Measurements from ENCODE around the gene HOXD9. TPM values are rescaled to one million over a fixed set of nuclear protein-coding genes. Genes with fewer than 3 reads are reported as not detected.

HOXD9 gene
- polyA plus RNA-seq = 1 to 10 TPM in 1 of 2 donors, under 1 TPM in 1; 0.99 to 2.4 TPM

DNA sequence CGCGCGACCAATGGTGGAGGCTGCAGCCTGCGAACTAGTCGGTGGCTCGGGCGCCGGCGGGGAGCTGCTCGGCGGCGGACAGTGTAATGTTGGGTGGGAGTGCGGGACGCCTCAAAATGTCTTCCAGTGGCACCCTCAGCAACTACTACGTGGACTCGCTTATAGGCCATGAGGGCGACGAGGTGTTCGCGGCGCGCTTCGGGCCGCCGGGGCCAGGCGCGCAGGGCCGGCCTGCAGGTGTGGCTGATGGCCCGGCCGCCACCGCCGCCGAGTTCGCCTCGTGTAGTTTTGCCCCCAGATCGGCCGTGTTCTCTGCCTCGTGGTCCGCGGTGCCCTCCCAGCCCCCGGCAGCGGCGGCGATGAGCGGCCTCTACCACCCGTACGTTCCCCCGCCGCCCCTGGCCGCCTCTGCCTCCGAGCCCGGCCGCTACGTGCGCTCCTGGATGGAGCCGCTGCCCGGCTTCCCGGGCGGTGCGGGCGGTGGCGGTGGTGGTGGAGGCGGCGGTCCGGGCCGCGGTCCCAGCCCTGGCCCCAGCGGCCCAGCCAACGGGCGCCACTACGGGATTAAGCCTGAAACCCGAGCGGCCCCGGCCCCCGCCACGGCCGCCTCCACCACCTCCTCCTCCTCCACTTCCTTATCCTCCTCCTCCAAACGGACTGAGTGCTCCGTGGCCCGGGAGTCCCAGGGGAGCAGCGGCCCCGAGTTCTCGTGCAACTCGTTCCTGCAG lies at the start of gene HOXD9:
Gene HOXD9 (plus strand): TSS at position 37 of the 728 bp plus-strand sequence. CDS start 50 bp downstream, at position 87.
- Histone ChIP-seq H3K4me3 (ENCODE audit: low read depth in 1 of 2, low read length in 2 of 2) (peak within 1 kb of the TSS; percentile 34 to 36), H3K9me3 (ENCODE audit: control insufficient read depth in 2 of 2, insufficient read depth in 1 of 2, low read depth in 1 of 2, low read length in 1 of 2) (peaks cover 2 to 7% of the 10 kb centered on the region in 2 donors), H3K36me3 (ENCODE audit: control insufficient read depth in 2 of 2, insufficient read depth in 2 of 2, low read length in 1 of 2) (no peaks in the 10 kb centered on the region), H3K27ac (ENCODE audit: low read depth in 2 of 2, low read length in 1 of 2) (peak within 1 kb of the TSS; percentile 17 to 22), H3K27me3 (ENCODE audit: control insufficient read depth in 1 of 2, insufficient read depth in 2 of 2, low read length in 2 of 2) (peaks cover 15 to 65% of the 10 kb centered on the region in 2 donors), H3K4me1 (ENCODE audit: control insufficient read depth in 2 of 2, insufficient read depth in 2 of 2, low read length in 1 of 2) (peaks cover 0 to 6% of the 10 kb centered on the region in 2 donors)
- 3 to 7% methylated on average over 80 to 84 of the region's 84 CpGs for WGBS, 2 donors

GRCh38 chr2:176072951-176073904 lies 49.3 kb upstream of the HOXD9 start:
- Histone ChIP-seq H3K9me3 (ENCODE audit: control insufficient read depth in 2 of 2, insufficient read depth in 1 of 2, low read depth in 1 of 2, low read length in 1 of 2) (peaks cover 0 to 3% of the 10 kb centered on the region in 2 donors), H3K27ac (ENCODE audit: low read depth in 2 of 2, low read length in 1 of 2) (no peak overlapping the region), H3K36me3 (ENCODE audit: control insufficient read depth in 2 of 2, insufficient read depth in 2 of 2, low read length in 1 of 2) (no peaks in the 10 kb centered on the region), H3K27me3 (ENCODE audit: control insufficient read depth in 1 of 2, insufficient read depth in 2 of 2, low read length in 2 of 2) (peaks cover 28 to 65% of the 10 kb centered on the region in 2 donors), H3K4me3 (ENCODE audit: low read depth in 1 of 2, low read length in 2 of 2) (no peak overlapping the region), H3K4me1 (ENCODE audit: control insufficient read depth in 2 of 2, insufficient read depth in 2 of 2, low read length in 1 of 2) (peaks cover 0 to 3% of the 10 kb centered on the region in 2 donors)
- 6 to 9% methylated on average over 29 of the region's 29 CpGs for WGBS, 2 donors

DNA sequence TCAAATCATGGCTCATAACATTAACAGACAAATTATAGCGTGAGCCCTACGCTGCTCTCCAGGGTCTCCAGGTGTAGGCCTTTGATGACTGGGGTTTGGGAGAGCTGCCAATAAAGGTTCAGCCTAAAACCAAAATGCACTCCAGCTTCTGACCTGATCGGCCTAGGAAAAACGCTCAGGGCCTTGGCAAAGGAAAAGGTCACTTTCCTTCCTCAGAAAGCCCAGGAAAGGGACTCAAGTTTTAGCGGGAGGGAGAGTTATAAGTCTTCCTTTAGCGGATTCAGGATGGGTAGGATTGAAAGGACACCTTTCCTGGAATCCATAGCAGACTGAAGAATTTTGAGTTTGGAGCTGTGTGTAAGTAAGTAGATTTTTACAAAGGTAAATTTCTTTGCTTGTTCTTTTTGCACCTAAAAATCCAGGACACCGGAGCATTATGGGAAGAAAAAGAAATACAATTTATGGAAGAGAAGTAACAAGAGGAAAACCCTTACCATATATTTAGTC lies 47.5 kb upstream of the HOXD9 start:
- Histone ChIP-seq H3K4me3 (ENCODE audit: low read depth in 1 of 2, low read length in 2 of 2) (no peak overlapping the region), H3K27me3 (ENCODE audit: control insufficient read depth in 1 of 2, insufficient read depth in 2 of 2, low read length in 2 of 2) (peaks cover 21 to 62% of the 10 kb centered on the region in 2 donors), H3K9me3 (ENCODE audit: control insufficient read depth in 2 of 2, insufficient read depth in 1 of 2, low read depth in 1 of 2, low read length in 1 of 2) (peaks cover 0 to 3% of the 10 kb centered on the region in 2 donors), H3K4me1 (ENCODE audit: control insufficient read depth in 2 of 2, insufficient read depth in 2 of 2, low read length in 1 of 2) (peaks cover 0 to 4% of the 10 kb centered on the region in 2 donors), H3K36me3 (ENCODE audit: control insufficient read depth in 2 of 2, insufficient read depth in 2 of 2, low read length in 1 of 2) (no peaks in the 10 kb centered on the region), H3K27ac (ENCODE audit: low read depth in 2 of 2, low read length in 1 of 2) (no peak overlapping the region)
- 26 to 31% methylated on average over 7 of the region's 7 CpGs for WGBS, 2 donors

- Histone ChIP-seq H3K27me3 (ENCODE audit: control insufficient read depth in 1 of 2, insufficient read depth in 2 of 2, low read length in 2 of 2) (peaks cover 18 to 65% of the 10 kb centered on the region in 2 donors), H3K9me3 (ENCODE audit: control insufficient read depth in 2 of 2, insufficient read depth in 1 of 2, low read depth in 1 of 2, low read length in 1 of 2) (peaks cover 2 to 5% of the 10 kb centered on the region in 2 donors), H3K27ac (ENCODE audit: low read depth in 2 of 2, low read length in 1 of 2) (no peak overlapping the region), H3K4me3 (ENCODE audit: low read depth in 1 of 2, low read length in 2 of 2) (no peak overlapping the region), H3K36me3 (ENCODE audit: control insufficient read depth in 2 of 2, insufficient read depth in 2 of 2, low read length in 1 of 2) (no peaks in the 10 kb centered on the region), H3K4me1 (ENCODE audit: control insufficient read depth in 2 of 2, insufficient read depth in 2 of 2, low read length in 1 of 2) (peaks cover 2 to 4% of the 10 kb centered on the region in 2 donors)
- WGBS, 2 donors = 7 to 17% methylated on average over 15 of the region's 15 CpGs
Measured at GRCh38 chr2:176075481-176075880, 47.0 kb upstream of the HOXD9 start.

DNA sequence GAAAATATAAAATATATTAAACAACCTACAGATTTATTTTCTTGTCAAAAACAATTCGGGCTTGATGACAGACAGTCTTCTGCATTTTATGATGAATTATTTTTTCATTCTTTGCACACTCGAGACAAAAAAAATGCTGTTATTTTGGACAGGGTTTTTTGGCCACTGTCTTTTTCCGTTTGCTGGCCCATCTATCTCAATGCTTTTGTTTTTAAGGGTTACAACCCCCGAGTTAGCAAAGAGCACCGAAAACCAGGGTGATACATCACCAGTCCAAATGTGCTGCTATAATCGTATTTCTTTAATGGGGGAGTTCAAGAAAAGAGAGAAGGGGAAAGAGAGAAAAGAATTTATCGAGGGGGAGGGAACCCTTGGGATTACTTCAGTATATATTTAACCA lies 46.5 kb upstream of the HOXD9 start:
- H3K27ac ChIP-seq (ENCODE audit: low read depth in 2 of 2, low read length in 1 of 2) = no peak overlapping the region
- no peak overlapping the region for H3K4me3 ChIP-seq (ENCODE audit: low read depth in 1 of 2, low read length in 2 of 2)
- H3K9me3 ChIP-seq (ENCODE audit: control insufficient read depth in 2 of 2, insufficient read depth in 1 of 2, low read depth in 1 of 2, low read length in 1 of 2) = peaks cover 5 to 11% of the 10 kb centered on the region in 2 donors
- no peaks in the 10 kb centered on the region for H3K36me3 ChIP-seq (ENCODE audit: control insufficient read depth in 2 of 2, insufficient read depth in 2 of 2, low read length in 1 of 2)
- peaks cover 4 to 5% of the 10 kb centered on the region in 2 donors for H3K4me1 ChIP-seq (ENCODE audit: control insufficient read depth in 2 of 2, insufficient read depth in 2 of 2, low read length in 1 of 2)
- H3K27me3 ChIP-seq (ENCODE audit: control insufficient read depth in 1 of 2, insufficient read depth in 2 of 2, low read length in 2 of 2) = peaks cover 14 to 67% of the 10 kb centered on the region in 2 donors
- 21 to 24% methylated on average over 7 of the region's 7 CpGs for WGBS, 2 donors

DNA sequence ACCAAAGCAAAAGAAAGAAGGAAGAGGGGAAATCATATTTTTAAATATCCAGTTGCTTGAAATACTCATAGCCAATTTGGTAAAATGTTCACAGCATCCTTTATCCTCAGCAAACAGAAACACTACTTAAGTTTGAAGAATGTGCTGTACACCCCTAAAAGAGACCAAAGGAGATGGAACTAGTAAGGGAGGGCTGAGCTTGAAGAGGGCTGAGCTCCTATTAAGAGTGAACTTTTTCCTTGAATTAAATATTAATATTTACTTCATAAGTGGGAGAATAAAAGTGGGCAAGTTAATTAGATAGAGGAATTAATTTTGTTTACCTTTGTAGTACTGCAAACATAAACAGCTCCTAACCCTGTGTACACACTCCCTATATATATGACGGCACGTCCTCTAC lies 45.7 kb upstream of the HOXD9 start:
- peaks cover 12 to 70% of the 10 kb centered on the region in 2 donors for H3K27me3 ChIP-seq (ENCODE audit: control insufficient read depth in 1 of 2, insufficient read depth in 2 of 2, low read length in 2 of 2)
- peaks cover 4 to 5% of the 10 kb centered on the region in 2 donors for H3K4me1 ChIP-seq (ENCODE audit: control insufficient read depth in 2 of 2, insufficient read depth in 2 of 2, low read length in 1 of 2)
- WGBS, 2 donors = 21 to 24% methylated on average over 2 of the region's 2 CpGs
- H3K36me3 ChIP-seq (ENCODE audit: control insufficient read depth in 2 of 2, insufficient read depth in 2 of 2, low read length in 1 of 2) = no peaks in the 10 kb centered on the region
- H3K4me3 ChIP-seq (ENCODE audit: low read depth in 1 of 2, low read length in 2 of 2) = no peak overlapping the region
- no peak overlapping the region for H3K27ac ChIP-seq (ENCODE audit: low read depth in 2 of 2, low read length in 1 of 2)
- peaks cover 8 to 16% of the 10 kb centered on the region in 2 donors for H3K9me3 ChIP-seq (ENCODE audit: control insufficient read depth in 2 of 2, insufficient read depth in 1 of 2, low read depth in 1 of 2, low read length in 1 of 2)

DNA sequence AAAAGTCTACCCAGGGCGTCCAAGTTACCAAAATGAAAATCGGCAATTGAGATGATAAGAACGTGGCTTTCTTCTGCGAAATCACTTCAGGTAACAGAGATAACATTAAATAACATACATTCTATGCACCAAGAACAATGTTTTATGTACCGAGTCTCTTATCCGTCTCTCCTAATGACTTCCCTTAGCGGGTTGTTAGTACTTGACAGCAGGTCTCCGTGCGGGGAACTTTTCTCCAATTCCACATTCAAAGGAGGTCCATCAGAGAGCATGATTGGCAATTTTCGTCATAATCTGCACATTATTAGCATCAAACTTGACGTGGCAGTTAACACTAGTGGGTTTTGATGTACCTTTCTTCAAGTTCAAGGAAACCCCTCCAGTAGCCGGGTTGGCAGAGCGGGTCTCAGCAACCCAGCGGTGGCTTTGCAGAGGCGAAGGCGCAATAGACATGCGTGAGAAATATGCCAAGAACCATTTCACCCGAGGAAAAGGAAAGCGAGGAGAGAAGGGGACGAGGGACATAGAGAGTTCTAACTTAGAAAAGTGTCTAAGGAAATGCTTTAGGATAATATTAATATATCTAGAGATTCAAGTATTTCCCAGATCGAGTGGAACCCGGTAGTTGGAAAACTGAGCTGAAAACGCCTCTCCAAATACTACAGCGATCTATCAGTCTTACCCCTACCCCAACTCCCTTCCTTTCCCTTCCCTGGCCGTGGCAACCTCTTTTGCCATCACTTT lies 43.8 kb upstream of the HOXD9 start:
- Histone ChIP-seq H3K4me3 (ENCODE audit: low read depth in 1 of 2, low read length in 2 of 2) (no peak overlapping the region), H3K9me3 (ENCODE audit: control insufficient read depth in 2 of 2, insufficient read depth in 1 of 2, low read depth in 1 of 2, low read length in 1 of 2) (peaks cover 13 to 29% of the 10 kb centered on the region in 2 donors), H3K27ac (ENCODE audit: low read depth in 2 of 2, low read length in 1 of 2) (no peak overlapping the region), H3K27me3 (ENCODE audit: control insufficient read depth in 1 of 2, insufficient read depth in 2 of 2, low read length in 2 of 2) (peaks cover 9 to 76% of the 10 kb centered on the region in 2 donors), H3K36me3 (ENCODE audit: control insufficient read depth in 2 of 2, insufficient read depth in 2 of 2, low read length in 1 of 2) (no peaks in the 10 kb centered on the region), H3K4me1 (ENCODE audit: control insufficient read depth in 2 of 2, insufficient read depth in 2 of 2, low read length in 1 of 2) (peaks cover 8% of the 10 kb centered on the region in 2 donors)
- WGBS, 2 donors = 12 to 13% methylated on average over 25 of the region's 25 CpGs

- Histone ChIP-seq H3K27me3 (ENCODE audit: control insufficient read depth in 1 of 2, insufficient read depth in 2 of 2, low read length in 2 of 2) (peaks cover 5 to 74% of the 10 kb centered on the region in 2 donors), H3K4me3 (ENCODE audit: low read depth in 1 of 2, low read length in 2 of 2) (peak overlapping the region in 1 of 2 donors; percentile 35), H3K36me3 (ENCODE audit: control insufficient read depth in 2 of 2, insufficient read depth in 2 of 2, low read length in 1 of 2) (no peaks in the 10 kb centered on the region), H3K9me3 (ENCODE audit: control insufficient read depth in 2 of 2, insufficient read depth in 1 of 2, low read depth in 1 of 2, low read length in 1 of 2) (peaks cover 13 to 29% of the 10 kb centered on the region in 2 donors), H3K27ac (ENCODE audit: low read depth in 2 of 2, low read length in 1 of 2) (no peak overlapping the region), H3K4me1 (ENCODE audit: control insufficient read depth in 2 of 2, insufficient read depth in 2 of 2, low read length in 1 of 2) (peaks cover 8% of the 10 kb centered on the region in 2 donors)
- 8 to 10% methylated on average over 30 of the region's 30 CpGs for whole genome bisulfite sequencing, 2 donors
Measured at GRCh38 chr2:176079285-176079830, 43.2 kb upstream of the HOXD9 start.

All from esophagus (tissue), 2 donors.